Measurements from ENCODE around the gene MED8.

The MED8 gene

GRCh38 chr1:43435146-43436145 is 45.8 kb upstream of the MED8 start:
- no peak overlapping the region for H3K4me3 ChIP-seq (ENCODE audit: low read depth, low read length)
- TF ChIP-seq CTCF (conservative IDR thresholded peaks at IDR 0.05; ENCODE audit: low read depth, low read length) = no peak
- DNase-seq (ENCODE audit: low read depth) = peak; percentile 59

- no peak for TF ChIP-seq CTCF (conservative IDR thresholded peaks at IDR 0.05; ENCODE audit: low read depth, low read length)
- DNase-seq (ENCODE audit: low read depth) = no peak
- H3K4me3 ChIP-seq (ENCODE audit: low read depth, low read length) = no peak overlapping the region
Measured at GRCh38 chr1:43434256-43434655, 44.7 kb upstream of the MED8 start.

- H3K4me3 ChIP-seq (ENCODE audit: low read depth, low read length) = no peak overlapping the region
- DNase-seq (ENCODE audit: low read depth) = no peak
- no peak for TF ChIP-seq CTCF (conservative IDR thresholded peaks at IDR 0.05; ENCODE audit: low read depth, low read length)
Measured at GRCh38 chr1:43432907-43433306, 43.3 kb upstream of the MED8 start.

GRCh38 chr1:43432171-43432860 is 42.7 kb upstream of the MED8 start:
- H3K4me3 ChIP-seq (ENCODE audit: low read depth, low read length) = no peak overlapping the region
- TF ChIP-seq CTCF (conservative IDR thresholded peaks at IDR 0.05; ENCODE audit: low read depth, low read length) = no peak
- DNase-seq (ENCODE audit: low read depth) = no peak

GRCh38 chr1:43431676-43432075 is 42.1 kb upstream of the MED8 start:
- no peak overlapping the region for H3K4me3 ChIP-seq (ENCODE audit: low read depth, low read length)
- no peak for DNase-seq (ENCODE audit: low read depth)
- TF ChIP-seq CTCF (conservative IDR thresholded peaks at IDR 0.05; ENCODE audit: low read depth, low read length) = no peak

GRCh38 chr1:43430831-43431230 is 41.2 kb upstream of the MED8 start:
- TF ChIP-seq CTCF (conservative IDR thresholded peaks at IDR 0.05; ENCODE audit: low read depth, low read length) = no peak
- no peak overlapping the region for H3K4me3 ChIP-seq (ENCODE audit: low read depth, low read length)
- no peak for DNase-seq (ENCODE audit: low read depth)
